NCI-H2227 (cell line): Measurements from ENCODE around the gene CFAP61.

Experiments used
- DNase-seq: peaks from one replicate; lab custom pipeline; 2025; ENCODE audit not compliant: unreplicated experiment; lab: John Stamatoyannopoulos, UW

CFAP61 gene

DNA sequence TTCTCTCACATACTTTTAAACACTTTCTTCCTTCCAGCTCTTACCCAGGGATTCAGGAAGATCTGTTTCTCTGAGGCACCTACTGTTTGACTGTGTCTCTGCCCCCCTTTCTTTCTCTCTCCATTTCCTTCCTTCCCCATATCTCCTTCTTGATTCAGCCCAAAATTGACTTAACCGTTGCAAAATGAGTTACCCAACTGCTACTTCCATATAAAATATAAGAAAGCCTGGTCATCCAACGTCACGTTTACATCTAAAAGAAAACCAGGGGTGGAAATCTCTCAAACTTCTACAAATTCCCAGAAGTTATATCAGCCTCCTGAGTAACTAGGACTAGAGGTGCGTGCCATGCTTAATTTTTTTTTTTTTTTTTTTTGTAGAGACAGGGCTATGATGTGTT lies 220.4 kb downstream of the CFAP61 start:
- no peak for DNase-seq

DNA sequence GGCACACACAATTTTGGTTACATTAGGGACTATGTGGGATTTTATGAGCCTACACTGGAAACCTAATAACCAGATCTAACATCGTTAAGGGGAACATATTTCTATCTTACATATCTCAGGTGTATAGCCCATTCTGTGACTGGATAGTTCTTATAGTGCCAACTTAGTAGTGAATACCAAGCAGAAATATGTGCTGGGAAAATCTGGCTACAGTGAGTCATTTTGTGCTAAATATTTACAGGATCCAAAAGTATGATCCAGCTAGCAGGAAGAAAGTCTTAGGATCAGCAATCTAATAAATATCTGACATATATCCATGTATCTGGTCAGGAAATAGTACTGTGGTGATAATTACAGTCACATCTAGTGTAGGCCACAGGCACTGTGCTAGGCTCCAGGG lies 221.0 kb downstream of the CFAP61 start:
- DNase-seq: no peak

DNA sequence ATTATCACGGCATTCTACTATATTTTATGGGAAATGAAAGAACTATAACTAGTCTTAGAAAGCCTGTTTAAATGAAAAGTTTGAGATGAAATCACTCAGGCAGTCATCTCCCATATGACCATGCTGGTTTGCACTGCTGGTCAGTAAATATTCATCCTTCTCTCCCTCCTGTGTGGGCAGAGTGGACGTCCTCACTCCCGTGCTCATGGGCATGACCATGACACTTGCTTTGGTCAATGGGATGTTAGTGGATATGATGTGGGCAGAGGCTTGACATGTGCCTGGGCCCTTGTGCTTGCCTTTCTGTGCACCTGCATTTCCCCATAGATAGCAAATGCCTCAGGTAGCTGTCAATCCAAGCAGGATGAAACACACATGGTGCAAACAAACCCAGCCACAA lies 222.5 kb downstream of the CFAP61 start:
- no peak for DNase-seq

DNA sequence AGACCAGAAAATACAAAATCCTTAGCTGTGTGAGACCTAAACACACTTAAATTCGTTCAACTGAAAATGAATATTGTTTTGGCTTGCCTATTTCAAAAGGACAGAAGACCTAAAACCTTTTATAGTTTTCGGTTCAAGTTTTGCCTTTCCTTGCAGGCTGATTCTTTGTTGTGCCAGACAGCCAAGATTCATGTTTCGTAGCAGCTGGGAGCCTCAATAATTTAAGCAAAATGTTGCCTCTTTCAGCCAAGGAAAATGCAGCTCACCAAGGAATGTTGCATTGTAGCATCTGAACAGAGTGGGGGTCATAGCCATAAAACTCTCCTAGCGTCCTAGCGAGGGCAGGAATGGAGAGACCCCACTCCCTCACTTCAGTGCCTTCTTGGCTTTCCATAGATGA lies 223.3 kb downstream of the CFAP61 start:
- no peak for DNase-seq

DNA sequence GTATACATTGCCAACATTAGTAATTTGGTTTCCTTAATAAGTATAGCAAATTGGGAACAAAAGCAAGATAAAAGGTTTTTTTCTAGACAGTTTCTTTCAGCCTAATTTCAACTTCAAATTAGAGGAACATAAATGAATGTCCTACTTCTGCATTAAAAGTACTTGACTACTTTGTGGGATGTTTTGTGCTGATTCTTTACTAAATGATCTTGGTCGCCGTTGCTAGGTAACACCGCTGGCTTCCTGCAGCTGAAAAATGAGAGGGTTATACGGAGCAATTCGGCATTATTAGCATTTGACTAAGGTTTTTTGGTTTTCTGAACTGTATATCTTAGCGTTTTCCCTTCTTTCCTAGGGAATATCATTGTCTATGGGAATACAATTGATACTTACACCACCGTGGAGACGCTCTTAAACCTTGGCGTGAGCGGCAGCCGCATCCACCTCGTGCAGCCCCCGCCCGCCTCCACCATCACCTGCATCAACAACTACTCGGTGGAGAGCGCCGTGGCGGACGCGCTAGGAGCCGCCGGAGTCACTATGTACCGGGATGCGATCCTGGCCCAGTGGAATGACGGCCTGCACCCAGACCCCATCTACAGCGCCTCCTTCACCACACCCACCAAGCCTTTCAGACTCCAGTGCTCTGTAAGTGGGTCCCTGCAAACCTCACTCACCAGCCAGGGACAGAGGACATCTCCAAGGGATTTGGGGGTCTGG lies 224.6 kb downstream of the CFAP61 start:
- DNase-seq: peak; percentile 68

DNA sequence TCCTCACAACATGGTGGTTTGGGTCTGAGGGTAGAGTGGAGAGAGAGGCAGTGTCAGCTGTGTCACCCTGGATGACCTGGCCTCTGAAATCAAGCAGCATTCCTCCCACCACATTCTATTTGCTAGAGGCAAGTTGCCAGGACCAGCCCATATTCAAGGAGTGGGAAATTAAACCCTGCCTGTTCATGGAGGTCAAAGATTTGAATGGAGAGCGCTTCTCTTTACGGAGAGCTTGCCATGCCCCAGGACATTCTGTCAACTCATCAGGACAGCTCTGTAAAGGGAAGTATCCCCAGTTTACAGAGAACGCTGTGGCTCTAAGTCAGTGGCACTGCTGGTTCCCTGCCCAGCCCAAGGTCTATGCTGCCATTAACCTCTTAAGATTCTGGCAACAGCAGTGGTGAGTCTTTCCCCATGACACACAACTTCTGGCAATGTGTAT lies 225.6 kb downstream of the CFAP61 start:
- no peak for DNase-seq

DNA sequence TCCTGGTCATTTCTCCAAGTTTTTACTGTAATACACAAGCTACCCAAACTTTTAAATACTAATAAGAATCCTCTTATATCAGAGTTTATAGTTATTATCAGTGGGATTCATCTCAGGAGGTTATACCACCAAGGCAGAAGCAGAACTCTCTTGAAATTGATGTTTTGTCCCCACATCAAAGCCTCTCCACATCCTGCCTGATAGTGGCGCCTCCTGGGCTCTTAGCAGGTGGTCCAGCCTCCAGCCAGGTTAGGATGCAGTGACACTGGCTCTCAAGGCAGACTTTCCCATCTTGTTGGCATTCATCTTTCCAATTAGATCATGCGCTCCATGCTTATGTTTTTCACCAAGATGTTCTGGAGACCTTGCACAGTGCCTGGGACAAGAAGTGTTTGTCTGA lies 233.7 kb downstream of the CFAP61 start:
- no peak for DNase-seq

DNA sequence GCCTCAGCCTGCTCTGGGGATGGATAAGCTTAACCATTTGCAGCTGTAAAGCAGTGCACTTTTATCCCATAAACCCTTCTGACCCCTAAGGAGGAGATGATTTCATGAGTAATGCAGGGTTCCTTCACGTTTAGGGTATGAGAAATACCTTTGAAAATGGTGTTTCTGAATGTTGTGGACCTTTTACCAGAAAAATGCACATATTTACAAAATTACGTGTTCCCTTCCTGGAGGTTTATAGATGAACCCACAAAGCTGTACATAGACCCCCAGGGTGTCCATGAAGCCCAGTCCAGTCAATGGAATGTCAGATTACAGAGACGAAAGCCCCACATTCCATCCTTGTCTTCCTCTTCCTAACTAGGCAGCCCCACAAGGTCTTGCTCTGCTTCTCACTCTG lies 237.0 kb downstream of the CFAP61 start:
- DNase-seq: no peak

DNA sequence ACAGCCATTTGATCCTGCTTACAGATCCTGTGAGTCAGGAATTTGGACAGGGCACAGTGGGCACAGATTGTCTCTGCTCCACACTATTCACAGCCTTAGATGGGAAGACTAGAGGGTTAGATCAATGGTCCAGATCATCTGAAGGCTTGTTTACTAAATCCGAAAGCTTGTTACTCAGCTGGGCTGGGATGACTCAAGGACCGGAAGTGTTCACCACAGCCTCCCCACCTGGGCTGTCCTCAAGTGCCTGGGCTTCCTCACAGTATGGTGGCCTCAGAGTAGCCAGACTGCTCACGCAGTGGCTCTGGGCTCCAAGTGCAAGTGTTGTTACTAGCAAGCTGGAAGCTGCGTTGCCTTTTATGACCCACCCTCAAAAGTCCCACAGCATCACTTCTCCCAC lies 240.1 kb downstream of the CFAP61 start:
- DNase-seq: no peak

DNA sequence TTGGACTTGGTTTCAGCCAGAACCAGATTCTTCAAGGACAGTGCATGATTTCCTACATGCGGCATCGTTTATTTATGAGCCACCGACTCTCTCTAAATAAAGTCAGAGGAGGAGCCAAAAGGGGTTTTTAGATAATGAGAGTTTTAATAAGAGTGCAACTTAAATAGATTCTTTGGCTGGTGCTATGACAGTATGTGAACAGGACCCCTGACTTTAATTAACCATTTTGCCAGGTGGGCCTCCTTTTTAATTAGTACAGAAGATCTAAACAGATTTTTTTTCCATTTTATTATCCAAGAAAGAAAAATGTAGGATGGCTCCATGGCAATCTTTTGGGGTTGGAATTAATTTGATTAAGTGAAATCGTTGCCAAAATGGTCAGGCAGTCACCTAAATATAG lies 240.8 kb downstream of the CFAP61 start:
- no peak for DNase-seq

DNA sequence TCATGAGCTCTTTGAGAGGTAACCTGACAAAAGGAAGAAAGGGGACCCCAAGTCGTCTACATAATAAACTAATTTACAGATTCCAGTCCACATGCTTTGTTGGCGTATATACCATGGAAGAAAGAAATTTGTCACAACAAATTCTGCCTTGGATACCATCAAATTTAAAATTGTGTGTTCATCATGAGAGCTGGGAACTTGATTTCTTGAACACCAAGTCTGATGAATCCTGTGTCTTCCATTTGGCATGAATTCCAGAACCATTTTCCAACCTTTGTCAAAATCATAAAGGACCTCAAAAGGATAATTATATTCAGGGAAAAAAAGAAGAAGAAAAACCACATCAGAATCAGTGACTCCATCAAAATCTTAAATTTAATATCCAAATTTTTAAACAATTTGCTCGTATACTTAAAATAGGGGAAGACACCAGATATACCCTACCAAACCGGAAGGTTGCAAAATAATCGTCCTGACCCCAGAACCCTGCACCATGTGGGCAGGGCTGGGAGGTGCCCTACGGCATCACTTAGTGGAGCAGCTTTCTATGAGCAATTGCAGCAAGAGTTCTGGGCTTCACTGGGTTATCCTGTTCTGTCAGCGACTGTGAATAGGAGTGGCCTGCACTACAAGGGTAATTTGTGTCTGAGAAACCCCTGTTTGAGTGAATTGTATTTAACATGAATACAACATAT lies 241.5 kb downstream of the CFAP61 start:
- no peak for DNase-seq

DNA sequence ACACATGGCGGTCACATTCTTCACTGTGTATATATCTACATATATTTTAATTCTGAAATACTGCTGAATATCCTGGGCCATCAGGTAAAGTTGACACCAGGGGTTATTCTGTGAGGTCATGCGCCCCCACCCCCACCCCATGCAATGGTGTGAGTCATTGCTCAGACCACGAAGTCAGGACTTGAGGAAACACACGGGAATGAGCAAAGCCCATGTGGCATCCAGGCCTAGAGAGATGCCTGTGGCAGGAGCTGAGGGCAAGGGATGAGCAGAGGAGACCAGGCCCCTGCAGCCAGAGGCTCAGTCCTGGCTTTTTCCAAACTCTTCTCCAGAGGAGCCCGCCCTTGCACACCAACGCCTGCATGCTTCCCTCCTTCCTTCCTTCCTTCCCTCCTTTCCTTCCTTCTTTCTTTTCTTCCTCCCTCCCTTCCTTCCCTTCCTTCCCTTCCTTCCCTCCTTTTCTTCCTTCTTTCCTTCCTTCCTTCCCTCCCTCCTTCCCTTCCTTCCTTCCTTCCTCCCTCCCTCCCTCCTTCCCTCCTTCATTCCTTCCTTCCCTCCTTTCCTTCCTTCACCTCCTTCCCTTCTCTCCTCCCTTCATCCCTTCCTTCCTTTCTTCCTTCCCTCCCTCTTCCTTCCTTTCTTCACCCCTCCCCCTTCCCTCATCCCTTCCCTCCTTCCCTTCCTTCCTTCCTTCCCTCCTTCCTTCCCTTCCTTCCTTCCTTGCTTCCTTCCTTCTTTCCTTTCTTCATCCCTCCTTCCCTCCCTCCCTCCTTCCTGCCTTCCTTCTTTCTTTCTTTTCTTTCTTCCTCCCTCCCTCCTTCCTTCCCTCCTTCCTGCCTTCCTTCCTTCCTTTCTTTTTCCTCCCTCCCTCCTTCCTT lies 243.5 kb downstream of the CFAP61 start:
- DNase-seq: no peak

DNA sequence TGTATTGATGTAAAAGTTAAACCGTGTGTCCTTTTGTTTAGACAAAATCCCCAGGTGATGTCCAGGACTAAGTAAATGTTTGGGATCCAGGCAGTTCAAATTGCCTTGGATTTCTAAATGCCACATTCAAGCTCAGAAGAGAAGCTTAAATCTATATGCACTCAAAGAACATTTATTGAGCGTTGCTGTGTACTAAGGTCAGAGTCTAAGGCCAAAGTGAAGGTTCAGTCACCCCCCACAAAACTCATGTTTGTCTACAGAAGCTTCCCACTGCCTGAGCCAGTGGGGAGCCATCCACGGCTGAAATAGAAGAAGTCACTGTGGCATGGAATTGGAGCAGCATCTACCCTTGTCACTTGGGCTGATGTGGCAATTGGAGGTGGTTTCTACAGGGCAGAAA lies 244.8 kb downstream of the CFAP61 start:
- no peak for DNase-seq

DNA sequence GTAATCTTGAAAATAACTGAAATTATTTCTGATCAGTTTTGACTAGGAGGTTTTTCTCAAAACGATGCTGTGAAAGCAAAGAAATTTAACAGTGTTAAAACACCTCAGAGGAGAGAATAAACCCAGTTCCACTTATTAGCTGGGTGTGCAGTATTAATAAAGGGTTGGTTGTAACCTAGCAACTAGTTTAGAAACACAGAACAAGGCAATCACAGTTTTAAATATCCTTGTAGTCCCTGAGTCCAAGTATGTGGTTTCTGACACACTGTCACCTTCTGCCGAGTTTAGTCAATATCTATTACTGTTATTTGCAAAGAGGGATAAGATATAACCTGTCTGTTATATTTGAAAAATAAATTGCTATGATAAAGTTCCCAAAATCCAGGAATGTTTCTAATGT lies 245.4 kb downstream of the CFAP61 start:
- DNase-seq: no peak

DNA sequence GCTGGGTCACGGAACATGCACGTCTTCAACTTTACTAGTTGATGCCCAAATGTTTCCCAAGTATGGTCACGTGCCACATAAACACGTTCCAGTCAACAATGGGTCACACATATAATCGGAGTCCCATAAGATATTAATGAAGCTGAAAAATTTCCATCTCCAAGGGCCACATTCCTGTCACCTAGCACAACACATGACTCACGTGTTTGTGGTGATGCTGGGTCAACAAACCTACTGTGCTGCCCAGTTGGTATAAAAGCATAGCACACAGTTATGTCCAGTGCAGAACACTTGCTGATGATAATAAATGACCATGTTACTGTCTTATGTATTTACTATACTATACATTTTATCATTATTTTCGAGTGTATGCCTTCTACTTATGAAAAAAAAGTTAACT lies 247.6 kb downstream of the CFAP61 start:
- no peak for DNase-seq

DNA sequence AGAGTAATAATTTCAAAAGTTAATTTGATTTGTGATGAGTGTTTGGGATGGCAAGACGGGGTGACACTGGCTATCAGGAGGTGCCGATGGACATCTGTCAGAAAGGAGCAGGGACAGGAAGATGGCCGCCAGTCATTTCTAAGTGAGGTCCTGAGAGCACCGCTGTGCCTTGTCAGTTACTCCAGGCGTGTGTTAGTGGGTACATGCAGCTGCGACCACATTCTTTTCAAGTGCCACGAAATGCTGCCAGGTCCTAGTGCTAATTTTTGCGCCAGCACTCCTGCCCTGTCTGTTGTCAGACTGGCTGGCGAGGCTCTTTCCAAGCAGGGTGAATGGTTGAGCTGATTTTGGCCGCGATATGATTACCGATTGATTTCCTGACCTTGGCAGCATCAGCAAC lies 251.0 kb downstream of the CFAP61 start:
- DNase-seq: no peak

DNA sequence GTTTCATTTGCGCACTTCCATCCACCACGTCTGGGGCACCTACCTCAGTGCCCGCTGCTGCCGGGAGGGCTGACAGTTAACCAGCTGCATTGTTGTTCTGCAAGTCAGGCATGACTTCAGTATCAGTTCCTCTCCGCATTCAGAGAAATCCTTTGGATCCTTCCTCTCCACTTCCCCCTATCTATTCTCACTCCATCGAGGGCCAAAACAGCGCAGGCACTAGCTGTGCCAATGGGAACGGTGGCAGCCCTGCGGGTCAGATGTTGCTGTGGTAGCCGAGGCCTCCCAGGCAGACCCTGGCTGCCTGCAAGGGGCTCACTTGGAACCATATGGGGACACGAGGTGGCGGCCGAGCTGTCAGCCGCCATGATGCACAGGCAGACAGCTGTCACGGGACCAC lies 251.4 kb downstream of the CFAP61 start:
- DNase-seq: no peak

DNA sequence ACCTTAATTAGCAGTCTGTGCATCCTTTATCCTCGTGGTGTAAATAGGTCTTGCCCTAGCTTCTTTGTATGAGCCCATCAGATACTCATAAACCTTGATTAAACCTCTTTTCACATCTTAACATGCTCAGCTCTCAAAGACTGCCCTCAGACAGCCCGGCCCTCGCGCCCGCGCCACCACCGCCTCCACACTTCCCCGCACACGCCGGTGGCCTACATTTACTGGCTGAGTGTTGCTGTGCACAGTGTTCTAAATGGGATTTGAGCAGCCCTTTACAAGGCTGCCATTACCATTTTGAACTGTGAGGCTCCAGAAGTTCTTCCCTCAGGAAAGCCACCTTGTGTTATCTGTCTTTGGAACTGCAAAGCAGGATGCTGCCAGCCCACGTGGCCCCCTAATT lies 252.6 kb downstream of the CFAP61 start:
- peak; percentile 47 for DNase-seq

DNA sequence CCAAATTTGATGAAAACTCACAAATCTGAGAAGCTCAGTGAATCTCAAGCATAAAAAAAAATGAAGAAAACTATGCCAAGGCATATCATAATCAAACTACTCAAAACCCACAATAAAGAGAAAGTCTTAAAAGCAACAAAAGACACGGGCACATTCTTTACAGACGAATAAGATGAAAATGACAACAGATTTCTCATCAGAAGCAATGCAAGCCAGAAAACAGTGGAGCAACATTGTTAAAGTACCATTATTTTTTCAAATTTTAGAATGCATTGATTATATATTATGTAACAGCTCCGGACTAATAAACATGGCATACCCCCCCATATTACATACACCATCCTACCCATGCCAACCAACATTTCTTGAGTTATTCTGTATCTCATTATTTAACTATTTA lies 260.2 kb downstream of the CFAP61 start:
- no peak for DNase-seq

DNA sequence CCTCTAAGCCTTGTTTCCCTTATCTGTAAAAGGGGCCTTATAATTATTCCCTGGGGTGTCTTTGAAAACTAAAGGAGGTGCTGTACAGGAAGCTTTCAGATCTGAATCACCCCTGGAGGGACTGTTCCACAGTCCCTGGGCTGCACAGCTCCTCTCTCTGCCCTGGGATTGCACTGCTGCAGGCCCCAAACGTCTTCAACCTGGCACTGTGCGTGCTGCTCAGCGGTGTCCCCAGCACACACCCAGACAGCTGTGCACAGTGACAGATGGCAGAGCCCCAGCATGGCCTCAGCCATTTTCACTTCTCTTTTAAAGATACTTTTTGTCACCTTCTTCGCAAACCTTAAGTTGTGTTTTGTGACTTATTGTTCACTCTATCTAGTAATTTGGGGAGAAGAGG lies 264.9 kb downstream of the CFAP61 start:
- DNase-seq: no peak

DNA sequence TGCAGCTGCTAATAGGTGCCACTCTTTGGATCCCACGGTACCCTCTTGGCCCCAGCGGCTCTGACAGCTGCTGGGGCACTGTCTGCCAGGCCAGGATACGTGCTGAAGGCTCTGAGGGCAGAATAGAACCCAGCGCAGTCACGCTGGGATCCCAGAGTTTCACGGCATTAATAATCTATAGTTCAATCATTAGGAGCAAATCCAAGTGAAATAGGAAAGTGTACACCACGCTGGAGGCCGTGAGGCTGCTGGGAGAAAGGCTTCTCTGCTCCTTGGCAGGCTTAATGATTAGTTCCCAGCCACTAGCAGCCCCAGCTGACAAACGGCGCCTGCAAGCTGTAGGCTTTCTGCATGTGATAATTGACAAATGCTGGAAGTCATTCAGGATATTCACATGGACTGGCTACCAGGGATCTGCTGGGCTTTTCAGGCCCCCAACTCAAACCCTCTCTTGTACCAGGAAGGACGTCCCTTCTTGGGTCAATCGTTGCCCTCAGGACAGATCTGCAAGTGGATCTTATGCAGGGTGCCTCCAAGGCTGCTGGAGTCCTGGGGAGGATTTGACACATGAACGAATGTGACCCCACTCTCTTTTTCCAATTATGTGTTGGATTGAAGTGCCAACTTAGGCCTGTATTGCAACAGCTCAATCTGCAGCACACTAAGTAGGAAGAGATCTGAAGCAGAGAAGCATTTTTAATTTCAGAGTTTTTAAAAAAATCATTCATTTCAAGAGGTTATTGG lies 265.5 kb downstream of the CFAP61 start:
- DNase-seq: peak; percentile 48
